ENCODE measurements around the gene ESPNL.

The ESPNL gene

GRCh38 chr2:238117199-238118154 is 17.3 kb downstream of the ESPNL start:
- no peaks in the 10 kb centered on the region for H3K4me1 ChIP-seq
- H3K4me2 ChIP-seq (ENCODE audit: low read length), result no peak overlapping the region
- H3K27me3 ChIP-seq (ENCODE audit: control insufficient read depth, insufficient read depth, low read length), result no peaks in the 10 kb centered on the region
- H3K36me3 ChIP-seq (ENCODE audit: control insufficient read depth, insufficient read depth, low read length), result no peaks in the 10 kb centered on the region
- H3K9me3 ChIP-seq (ENCODE audit: control insufficient read depth, low read length), result no peaks in the 10 kb centered on the region
- H2AFZ ChIP-seq, result no peak overlapping the region
- H3K79me2 ChIP-seq, result no peaks in the 10 kb centered on the region
- H3K4me3 ChIP-seq (ENCODE audit: low read depth, low read length), result no peak overlapping the region
- H3K27ac ChIP-seq, result no peak overlapping the region
- TF ChIP-seq CTCF (IDR thresholded peaks at IDR 0.05), result no peak
- H3K9ac ChIP-seq, result no peak overlapping the region

- Histone ChIP-seq H3K27ac (no peak overlapping the region), H3K9ac (no peak overlapping the region), H2AFZ (no peak overlapping the region), H3K4me2 (ENCODE audit: low read length) (no peak overlapping the region), H3K4me1 (no peaks in the 10 kb centered on the region), H3K79me2 (no peaks in the 10 kb centered on the region), H3K27me3 (ENCODE audit: control insufficient read depth, insufficient read depth, low read length) (no peaks in the 10 kb centered on the region), H3K9me3 (ENCODE audit: control insufficient read depth, low read length) (no peaks in the 10 kb centered on the region), H3K4me3 (ENCODE audit: low read depth, low read length) (no peak overlapping the region), H3K36me3 (ENCODE audit: control insufficient read depth, insufficient read depth, low read length) (no peaks in the 10 kb centered on the region)
- no peak for TF ChIP-seq CTCF (IDR thresholded peaks at IDR 0.05)
Measured at GRCh38 chr2:238119756-238120462, 19.8 kb downstream of the ESPNL start.

DNA sequence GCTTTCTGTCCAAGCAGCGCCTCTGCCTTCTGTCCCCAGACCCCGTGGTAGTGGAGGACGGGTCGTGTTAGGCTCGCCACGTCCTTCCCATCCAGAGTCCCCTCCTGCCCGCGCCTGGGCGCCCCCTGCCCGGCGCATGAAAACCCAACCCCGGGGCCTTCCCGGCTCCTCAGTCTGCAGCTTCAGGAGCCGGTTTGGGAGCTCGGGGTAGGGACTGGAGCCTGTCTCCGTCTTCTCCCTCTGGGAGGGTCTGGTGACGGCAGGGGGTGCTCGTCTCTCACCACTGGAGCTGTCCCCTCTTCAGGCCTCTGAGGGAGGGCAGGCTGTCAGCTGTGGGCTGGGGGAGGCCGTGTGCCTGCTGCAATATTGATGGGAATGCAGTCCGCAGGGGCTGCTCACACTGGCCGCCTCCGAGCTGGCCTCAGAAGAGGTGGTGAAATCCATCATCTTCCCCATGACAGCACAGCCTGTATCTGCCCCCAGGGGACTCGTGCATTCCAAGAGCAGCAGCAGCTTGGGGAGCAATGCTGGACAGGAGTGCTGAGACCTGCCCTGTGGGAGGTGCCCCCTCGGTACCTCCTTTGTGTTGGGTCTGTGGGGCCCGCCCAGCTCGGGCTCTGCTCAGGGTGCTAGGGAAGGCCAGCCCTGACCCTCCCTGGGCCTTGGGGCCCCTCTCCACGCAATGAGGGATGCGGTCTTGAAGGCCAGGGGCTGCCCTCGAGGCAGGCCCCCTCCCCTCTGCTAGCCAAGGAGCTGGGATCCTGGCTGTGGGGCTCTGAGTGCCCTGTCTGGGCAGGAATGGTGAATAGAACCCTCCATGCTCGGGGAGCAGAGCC is 20.5 kb downstream of the ESPNL start:
- Histone ChIP-seq H2AFZ (no peak overlapping the region), H3K27ac (no peak overlapping the region), H3K27me3 (ENCODE audit: control insufficient read depth, insufficient read depth, low read length) (no peaks in the 10 kb centered on the region), H3K4me3 (ENCODE audit: low read depth, low read length) (no peak overlapping the region), H3K9me3 (ENCODE audit: control insufficient read depth, low read length) (no peaks in the 10 kb centered on the region), H3K4me2 (ENCODE audit: low read length) (no peak overlapping the region), H3K4me1 (no peaks in the 10 kb centered on the region), H3K36me3 (ENCODE audit: control insufficient read depth, insufficient read depth, low read length) (no peaks in the 10 kb centered on the region), H3K9ac (no peak overlapping the region), H3K79me2 (no peaks in the 10 kb centered on the region)
- no peak for TF ChIP-seq CTCF (IDR thresholded peaks at IDR 0.05)

GRCh38 chr2:238121511-238122286 is 21.6 kb downstream of the ESPNL start:
- Histone ChIP-seq H3K4me3 (ENCODE audit: low read depth, low read length) (no peak overlapping the region), H3K27me3 (ENCODE audit: control insufficient read depth, insufficient read depth, low read length) (no peaks in the 10 kb centered on the region)
- no peak for TF ChIP-seq CTCF (IDR thresholded peaks at IDR 0.05)

More at GRCh38 chr2:238121511-238122286, 21.6 kb downstream of the ESPNL start:
- Histone ChIP-seq H2AFZ (no peak overlapping the region), H3K9ac (no peak overlapping the region), H3K79me2 (no peaks in the 10 kb centered on the region), H3K4me2 (ENCODE audit: low read length) (no peak overlapping the region), H3K4me1 (no peaks in the 10 kb centered on the region), H3K9me3 (ENCODE audit: control insufficient read depth, low read length) (no peaks in the 10 kb centered on the region), H3K36me3 (ENCODE audit: control insufficient read depth, insufficient read depth, low read length) (no peaks in the 10 kb centered on the region), H3K27ac (no peak overlapping the region)

Measured in parathyroid adenoma (tissue), 2 donors.